ENCODE data around the gene PKP3.
A peak's percentile ranks its signal among the peaks of the same experiment; 100 is the strongest.

The PKP3 gene

DNA sequence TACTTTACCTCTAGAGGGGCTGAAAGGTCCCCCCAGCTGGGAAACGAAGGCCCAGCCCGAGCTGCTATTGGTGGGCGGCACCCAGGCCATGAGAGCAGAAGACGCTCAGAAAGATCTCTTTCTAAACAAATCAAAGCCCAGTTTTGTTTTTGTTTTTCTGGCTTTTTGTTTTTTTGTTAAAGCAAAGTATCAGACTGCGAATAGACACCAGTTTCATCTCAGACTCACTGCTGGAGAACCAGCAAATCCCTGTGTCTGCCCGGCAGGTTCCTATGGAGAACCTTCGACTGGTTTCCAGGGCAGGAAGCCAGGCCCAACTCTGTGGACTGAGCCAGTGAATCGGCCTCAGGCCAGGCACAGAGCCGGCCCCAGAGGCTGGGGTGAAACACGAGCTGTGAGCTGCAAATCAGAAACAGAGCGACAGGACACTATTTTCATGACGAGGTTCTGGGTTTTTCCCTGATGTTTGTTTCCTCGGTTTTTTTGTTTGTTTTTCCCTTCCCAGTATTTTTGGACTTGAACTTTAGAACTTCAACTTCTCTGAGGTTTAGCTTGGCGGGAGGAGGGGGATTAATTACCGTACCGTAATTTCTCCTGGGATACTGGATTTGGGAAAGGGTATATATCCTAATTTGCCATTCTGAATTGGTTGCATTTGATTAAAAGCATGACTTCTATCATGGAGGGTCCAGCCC, 40.7 kb upstream of the PKP3 start:
- Histone ChIP-seq H3K9ac (ENCODE audit: low read depth in 1 of 2, low read length in 2 of 2) (peak overlapping the region in 1 of 2 donors; percentile 36), H3K9me3 (ENCODE audit: control insufficient read depth in 2 of 2, low read length in 2 of 2) (no peaks in the 10 kb centered on the region)

DNA sequence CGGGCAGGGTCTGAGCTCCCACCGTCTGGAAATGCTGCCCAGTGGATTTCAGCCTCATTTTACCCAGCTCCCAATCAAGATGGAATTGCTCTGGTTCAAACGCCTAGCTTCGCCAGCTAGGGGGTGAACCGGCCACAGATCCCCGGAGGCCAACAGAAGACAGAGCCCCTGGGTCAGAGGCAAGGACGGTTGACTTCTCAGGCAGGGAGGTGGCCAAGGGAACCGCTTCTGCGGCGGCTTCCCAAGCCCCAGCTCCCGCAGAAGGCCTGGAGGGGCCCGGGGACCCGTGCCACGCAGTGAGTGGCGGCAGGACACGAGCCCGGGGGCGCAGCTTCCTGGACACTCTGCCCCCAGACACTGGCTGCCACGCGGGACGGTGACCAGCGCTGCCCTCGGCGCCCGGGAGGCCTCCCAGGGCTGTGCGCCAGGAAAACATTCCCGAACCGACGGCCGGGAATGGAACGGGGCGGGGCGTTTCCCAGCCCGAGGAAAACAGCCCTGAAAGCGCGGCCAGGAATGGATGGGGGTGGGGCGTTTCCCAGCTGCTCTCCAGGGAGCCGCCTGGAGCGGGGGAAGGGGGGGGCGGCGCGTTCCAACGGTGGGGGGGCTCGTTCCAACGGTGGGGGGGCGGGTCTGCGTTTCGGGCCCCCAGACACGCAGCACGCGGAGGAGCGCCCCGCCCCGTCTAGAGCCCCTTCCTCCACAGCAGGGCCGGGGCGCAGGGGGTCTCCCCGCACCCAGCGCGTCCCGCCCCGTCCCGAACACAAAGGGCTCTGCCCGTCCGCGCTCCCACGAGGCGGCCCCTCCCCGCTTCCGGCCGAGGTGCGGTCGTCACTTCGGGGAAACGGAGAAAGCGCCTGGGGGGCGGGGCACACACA, 38.2 kb upstream of the PKP3 start:
- peak overlapping the region; percentile 61 to 81 for H3K9ac ChIP-seq (ENCODE audit: low read depth in 1 of 2, low read length in 2 of 2)
- H3K4me3 ChIP-seq (ENCODE audit: low read length in 2 of 2) = peak overlapping the region; percentile 54 to 56
- H3K27me3 ChIP-seq (ENCODE audit: control insufficient read depth in 2 of 2, insufficient read depth in 2 of 2, low read length in 2 of 2) = peaks cover 0 to 5% of the 10 kb centered on the region in 2 donors
- H3K9me3 ChIP-seq (ENCODE audit: control insufficient read depth in 2 of 2, low read length in 2 of 2) = peaks cover 0 to 1% of the 10 kb centered on the region in 2 donors
- H3K27ac ChIP-seq (ENCODE audit: low read depth in 2 of 2, low read length in 2 of 2) = peak overlapping the region; percentile 95
- H3K4me1 ChIP-seq (ENCODE audit: control insufficient read depth in 2 of 2, insufficient read depth in 2 of 2, low read length in 2 of 2) = peaks cover 15 to 22% of the 10 kb centered on the region in 2 donors
- no peaks in the 10 kb centered on the region for H3K36me3 ChIP-seq (ENCODE audit: control insufficient read depth in 2 of 2, insufficient read depth in 2 of 2, low read length in 2 of 2)

More for the DNA sequence above, 40.7 kb upstream of the PKP3 start:
- no peaks in the 10 kb centered on the region for H3K36me3 ChIP-seq (ENCODE audit: control insufficient read depth in 2 of 2, insufficient read depth in 2 of 2, low read length in 2 of 2)
- H3K27me3 ChIP-seq (ENCODE audit: control insufficient read depth in 2 of 2, insufficient read depth in 2 of 2, low read length in 2 of 2) = peaks cover 0 to 5% of the 10 kb centered on the region in 2 donors
- H3K27ac ChIP-seq (ENCODE audit: low read depth in 2 of 2, low read length in 2 of 2) = peak overlapping the region; percentile 73 to 78
- peaks cover 15 to 22% of the 10 kb centered on the region in 2 donors for H3K4me1 ChIP-seq (ENCODE audit: control insufficient read depth in 2 of 2, insufficient read depth in 2 of 2, low read length in 2 of 2)
- H3K4me3 ChIP-seq (ENCODE audit: low read length in 2 of 2) = no peak overlapping the region

DNA sequence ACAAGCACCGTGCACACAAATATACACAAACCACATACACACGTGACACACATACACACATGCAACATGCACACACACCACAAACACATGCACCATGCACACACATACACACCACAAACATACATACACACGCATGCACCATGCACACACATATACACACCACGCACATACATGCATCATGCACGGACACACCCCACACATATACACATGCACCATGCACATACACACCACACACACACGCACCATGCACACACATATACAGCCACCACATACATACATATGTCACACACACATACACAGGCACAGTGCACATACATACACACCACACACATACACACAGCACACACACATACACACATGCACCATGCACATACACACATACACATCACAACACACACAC, 37.4 kb upstream of the PKP3 start:
- Histone ChIP-seq H3K27me3 (ENCODE audit: control insufficient read depth in 2 of 2, insufficient read depth in 2 of 2, low read length in 2 of 2) (peaks cover 0 to 5% of the 10 kb centered on the region in 2 donors), H3K36me3 (ENCODE audit: control insufficient read depth in 2 of 2, insufficient read depth in 2 of 2, low read length in 2 of 2) (no peaks in the 10 kb centered on the region), H3K4me3 (ENCODE audit: low read length in 2 of 2) (no peak overlapping the region), H3K9ac (ENCODE audit: low read depth in 1 of 2, low read length in 2 of 2) (no peak overlapping the region), H3K4me1 (ENCODE audit: control insufficient read depth in 2 of 2, insufficient read depth in 2 of 2, low read length in 2 of 2) (peaks cover 12 to 18% of the 10 kb centered on the region in 2 donors), H3K27ac (ENCODE audit: low read depth in 2 of 2, low read length in 2 of 2) (no peak overlapping the region), H3K9me3 (ENCODE audit: control insufficient read depth in 2 of 2, low read length in 2 of 2) (peaks cover 0 to 4% of the 10 kb centered on the region in 2 donors)

DNA sequence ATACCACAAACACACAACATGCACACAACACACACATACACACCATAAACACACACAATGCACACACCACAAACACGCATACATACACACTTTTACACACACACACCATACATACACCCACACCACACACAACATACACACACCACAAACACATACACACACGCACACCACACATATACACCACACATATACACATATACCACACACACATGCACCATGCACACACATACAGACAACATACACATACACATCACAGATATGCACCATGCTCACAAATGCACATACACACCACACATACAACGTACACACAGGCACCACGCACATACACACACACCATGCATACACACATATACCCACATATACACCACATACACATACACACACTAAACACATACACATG, 36.4 kb upstream of the PKP3 start:
- H3K27ac ChIP-seq (ENCODE audit: low read depth in 2 of 2, low read length in 2 of 2) = no peak overlapping the region
- no peak overlapping the region for H3K9ac ChIP-seq (ENCODE audit: low read depth in 1 of 2, low read length in 2 of 2)
- no peak overlapping the region for H3K4me3 ChIP-seq (ENCODE audit: low read length in 2 of 2)
- H3K4me1 ChIP-seq (ENCODE audit: control insufficient read depth in 2 of 2, insufficient read depth in 2 of 2, low read length in 2 of 2) = peaks cover 12 to 18% of the 10 kb centered on the region in 2 donors
- peaks cover 0 to 5% of the 10 kb centered on the region in 2 donors for H3K27me3 ChIP-seq (ENCODE audit: control insufficient read depth in 2 of 2, insufficient read depth in 2 of 2, low read length in 2 of 2)
- H3K36me3 ChIP-seq (ENCODE audit: control insufficient read depth in 2 of 2, insufficient read depth in 2 of 2, low read length in 2 of 2) = no peaks in the 10 kb centered on the region
- peaks cover 0 to 4% of the 10 kb centered on the region in 2 donors for H3K9me3 ChIP-seq (ENCODE audit: control insufficient read depth in 2 of 2, low read length in 2 of 2)

DNA sequence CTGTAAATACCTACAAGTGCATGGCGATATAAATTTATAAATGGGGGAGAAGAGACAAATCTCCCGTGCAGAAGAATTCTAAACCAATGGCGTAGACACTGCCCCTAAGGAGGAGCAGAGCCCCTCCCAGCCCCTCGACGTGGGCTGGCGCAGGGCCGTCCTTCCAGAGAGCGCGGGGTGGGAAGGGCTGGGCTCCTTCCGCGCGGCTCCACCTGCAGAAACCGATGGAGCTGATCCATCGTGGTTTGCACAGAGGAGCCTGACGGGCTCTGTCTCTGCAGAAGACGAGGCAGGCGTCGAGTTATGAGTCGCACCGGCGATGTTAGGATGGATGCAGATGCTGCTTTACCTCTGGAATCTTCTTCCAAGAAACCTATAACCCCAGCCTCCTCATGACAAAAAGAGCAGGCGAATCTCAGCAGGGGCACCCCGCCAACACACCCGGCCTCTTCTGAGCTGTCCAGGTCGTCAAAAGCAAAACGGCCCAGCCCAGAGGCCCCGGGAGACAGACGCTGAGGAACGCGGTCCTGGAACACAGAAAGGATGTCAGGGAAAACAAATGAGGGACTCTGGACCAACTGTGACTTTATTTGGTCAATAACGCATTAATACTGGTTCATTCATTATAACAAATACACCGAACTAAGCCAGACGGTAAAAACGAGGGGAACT, 35.7 kb upstream of the PKP3 start:
- no peak overlapping the region for H3K27ac ChIP-seq (ENCODE audit: low read depth in 2 of 2, low read length in 2 of 2)
- H3K4me1 ChIP-seq (ENCODE audit: control insufficient read depth in 2 of 2, insufficient read depth in 2 of 2, low read length in 2 of 2) = peaks cover 12 to 15% of the 10 kb centered on the region in 2 donors
- H3K9ac ChIP-seq (ENCODE audit: low read depth in 1 of 2, low read length in 2 of 2) = no peak overlapping the region
- no peak overlapping the region for H3K4me3 ChIP-seq (ENCODE audit: low read length in 2 of 2)
- peaks cover 0 to 4% of the 10 kb centered on the region in 2 donors for H3K9me3 ChIP-seq (ENCODE audit: control insufficient read depth in 2 of 2, low read length in 2 of 2)
- no peaks in the 10 kb centered on the region for H3K36me3 ChIP-seq (ENCODE audit: control insufficient read depth in 2 of 2, insufficient read depth in 2 of 2, low read length in 2 of 2)
- peaks cover 0 to 5% of the 10 kb centered on the region in 2 donors for H3K27me3 ChIP-seq (ENCODE audit: control insufficient read depth in 2 of 2, insufficient read depth in 2 of 2, low read length in 2 of 2)

- peaks cover 7 to 10% of the 10 kb centered on the region in 2 donors for H3K4me1 ChIP-seq (ENCODE audit: control insufficient read depth in 2 of 2, insufficient read depth in 2 of 2, low read length in 2 of 2)
- no peak overlapping the region for H3K4me3 ChIP-seq (ENCODE audit: low read length in 2 of 2)
Observed at GRCh38 chr11:359181-359714, 34.8 kb upstream of the PKP3 start.

GRCh38 chr11:360326-361280, 33.4 kb upstream of the PKP3 start:
- H3K4me3 ChIP-seq (ENCODE audit: low read length in 2 of 2) = no peak overlapping the region
- peaks cover 5% of the 10 kb centered on the region in 2 donors for H3K27me3 ChIP-seq (ENCODE audit: control insufficient read depth in 2 of 2, insufficient read depth in 2 of 2, low read length in 2 of 2)
- no peaks in the 10 kb centered on the region for H3K36me3 ChIP-seq (ENCODE audit: control insufficient read depth in 2 of 2, insufficient read depth in 2 of 2, low read length in 2 of 2)
- H3K9ac ChIP-seq (ENCODE audit: low read depth in 1 of 2, low read length in 2 of 2) = no peak overlapping the region
- no peak overlapping the region for H3K27ac ChIP-seq (ENCODE audit: low read depth in 2 of 2, low read length in 2 of 2)
- H3K9me3 ChIP-seq (ENCODE audit: control insufficient read depth in 2 of 2, low read length in 2 of 2) = peaks cover 0 to 4% of the 10 kb centered on the region in 2 donors
- peaks cover 1 to 10% of the 10 kb centered on the region in 2 donors for H3K4me1 ChIP-seq (ENCODE audit: control insufficient read depth in 2 of 2, insufficient read depth in 2 of 2, low read length in 2 of 2)

More at GRCh38 chr11:359181-359714, 34.8 kb upstream of the PKP3 start:
- Histone ChIP-seq H3K36me3 (ENCODE audit: control insufficient read depth in 2 of 2, insufficient read depth in 2 of 2, low read length in 2 of 2) (no peaks in the 10 kb centered on the region), H3K9ac (ENCODE audit: low read depth in 1 of 2, low read length in 2 of 2) (no peak overlapping the region), H3K9me3 (ENCODE audit: control insufficient read depth in 2 of 2, low read length in 2 of 2) (peaks cover 0 to 4% of the 10 kb centered on the region in 2 donors), H3K27ac (ENCODE audit: low read depth in 2 of 2, low read length in 2 of 2) (no peak overlapping the region), H3K27me3 (ENCODE audit: control insufficient read depth in 2 of 2, insufficient read depth in 2 of 2, low read length in 2 of 2) (peaks cover 2 to 5% of the 10 kb centered on the region in 2 donors)

- H3K4me3 ChIP-seq (ENCODE audit: low read length in 2 of 2) = no peak overlapping the region
- peaks cover 0 to 4% of the 10 kb centered on the region in 2 donors for H3K9me3 ChIP-seq (ENCODE audit: control insufficient read depth in 2 of 2, low read length in 2 of 2)
- H3K27me3 ChIP-seq (ENCODE audit: control insufficient read depth in 2 of 2, insufficient read depth in 2 of 2, low read length in 2 of 2) = peaks cover 12 to 14% of the 10 kb centered on the region in 2 donors
- peaks cover 0 to 8% of the 10 kb centered on the region in 2 donors for H3K4me1 ChIP-seq (ENCODE audit: control insufficient read depth in 2 of 2, insufficient read depth in 2 of 2, low read length in 2 of 2)
- H3K27ac ChIP-seq (ENCODE audit: low read depth in 2 of 2, low read length in 2 of 2) = no peak overlapping the region
- H3K9ac ChIP-seq (ENCODE audit: low read depth in 1 of 2, low read length in 2 of 2) = no peak overlapping the region
- H3K36me3 ChIP-seq (ENCODE audit: control insufficient read depth in 2 of 2, insufficient read depth in 2 of 2, low read length in 2 of 2) = no peaks in the 10 kb centered on the region
Observed at GRCh38 chr11:362642-363442, 31.2 kb upstream of the PKP3 start.
